ENCODE measurements around the gene PEX14.

PEX14 gene

DNA sequence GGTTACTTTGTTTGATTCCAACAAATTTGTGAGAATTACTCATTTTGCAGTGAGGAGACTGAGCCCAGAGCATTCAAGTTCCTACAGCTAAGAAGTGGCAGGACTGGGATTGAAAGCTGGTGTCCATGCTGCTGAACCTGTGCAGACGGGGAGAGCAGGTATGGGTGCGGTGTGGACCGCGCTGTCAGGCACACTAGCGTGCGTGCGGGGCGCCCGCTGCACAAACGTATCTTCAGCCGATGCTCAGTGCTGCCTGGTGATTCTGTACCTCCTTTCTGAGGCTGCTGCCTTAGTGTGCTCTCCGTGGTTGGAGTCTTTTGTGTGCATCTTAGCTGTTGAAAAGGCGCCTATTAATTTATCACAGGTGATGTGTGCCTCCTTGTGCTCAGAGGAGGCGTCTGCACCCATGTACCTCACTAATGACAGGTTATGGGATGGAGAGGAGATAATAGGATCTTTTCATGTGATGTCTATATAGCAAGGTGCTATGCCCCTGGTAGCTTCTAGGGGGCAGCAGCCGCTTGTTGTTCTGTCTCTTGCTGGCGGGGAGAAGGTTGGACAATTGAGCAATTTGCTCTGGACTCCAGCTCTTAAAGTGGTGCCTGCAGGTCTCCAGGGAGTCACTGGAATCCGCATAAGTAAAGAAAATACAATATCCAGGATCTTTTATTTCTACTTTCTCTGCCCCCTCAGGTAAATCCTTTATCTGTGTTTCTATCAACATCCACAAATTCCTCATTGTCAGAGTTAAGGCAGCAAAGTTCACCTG is 32.5 kb downstream of the PEX14 start:
- H3K4me3 ChIP-seq (ENCODE audit: low read depth, low read length), result no peak overlapping the region
- DNase-seq (ENCODE audit: low read depth), result peak; percentile 95
- TF ChIP-seq, protein P1, sequence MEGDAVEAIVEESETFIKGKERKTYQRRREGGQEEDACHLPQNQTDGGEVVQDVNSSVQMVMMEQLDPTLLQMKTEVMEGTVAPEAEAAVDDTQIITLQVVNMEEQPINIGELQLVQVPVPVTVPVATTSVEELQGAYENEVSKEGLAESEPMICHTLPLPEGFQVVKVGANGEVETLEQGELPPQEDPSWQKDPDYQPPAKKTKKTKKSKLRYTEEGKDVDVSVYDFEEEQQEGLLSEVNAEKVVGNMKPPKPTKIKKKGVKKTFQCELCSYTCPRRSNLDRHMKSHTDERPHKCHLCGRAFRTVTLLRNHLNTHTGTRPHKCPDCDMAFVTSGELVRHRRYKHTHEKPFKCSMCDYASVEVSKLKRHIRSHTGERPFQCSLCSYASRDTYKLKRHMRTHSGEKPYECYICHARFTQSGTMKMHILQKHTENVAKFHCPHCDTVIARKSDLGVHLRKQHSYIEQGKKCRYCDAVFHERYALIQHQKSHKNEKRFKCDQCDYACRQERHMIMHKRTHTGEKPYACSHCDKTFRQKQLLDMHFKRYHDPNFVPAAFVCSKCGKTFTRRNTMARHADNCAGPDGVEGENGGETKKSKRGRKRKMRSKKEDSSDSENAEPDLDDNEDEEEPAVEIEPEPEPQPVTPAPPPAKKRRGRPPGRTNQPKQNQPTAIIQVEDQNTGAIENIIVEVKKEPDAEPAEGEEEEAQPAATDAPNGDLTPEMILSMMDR (conservative IDR thresholded peaks at IDR 0.05; ENCODE audit: low read depth, low read length), result peak; percentile 97

DNA sequence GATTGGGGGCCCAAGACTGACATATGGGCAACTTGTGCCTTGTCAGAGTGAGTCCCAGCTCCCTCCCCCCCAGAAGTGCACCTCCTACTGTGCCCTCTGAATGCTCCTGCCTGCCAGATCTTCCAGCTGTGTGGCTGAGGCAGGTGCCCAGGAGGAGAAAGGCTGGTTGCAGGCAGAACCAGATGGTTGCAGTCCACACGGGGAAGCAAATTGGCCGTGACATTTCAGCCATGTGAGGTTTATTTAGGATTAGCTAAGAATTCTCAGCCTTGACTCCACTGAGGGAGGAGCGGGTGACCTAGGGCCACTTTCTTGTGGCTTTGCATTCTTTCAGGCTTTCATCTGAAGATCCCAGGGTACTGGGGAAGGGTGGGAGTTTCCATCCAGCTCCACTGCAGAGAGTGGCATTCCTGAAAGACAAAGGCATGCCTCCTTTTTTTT is 33.8 kb downstream of the PEX14 start:
- peak; percentile 24 for DNase-seq (ENCODE audit: low read depth)
- TF ChIP-seq, protein P1 (conservative IDR thresholded peaks at IDR 0.05; ENCODE audit: low read depth, low read length), result no peak
- no peak overlapping the region for H3K4me3 ChIP-seq (ENCODE audit: low read depth, low read length)

DNA sequence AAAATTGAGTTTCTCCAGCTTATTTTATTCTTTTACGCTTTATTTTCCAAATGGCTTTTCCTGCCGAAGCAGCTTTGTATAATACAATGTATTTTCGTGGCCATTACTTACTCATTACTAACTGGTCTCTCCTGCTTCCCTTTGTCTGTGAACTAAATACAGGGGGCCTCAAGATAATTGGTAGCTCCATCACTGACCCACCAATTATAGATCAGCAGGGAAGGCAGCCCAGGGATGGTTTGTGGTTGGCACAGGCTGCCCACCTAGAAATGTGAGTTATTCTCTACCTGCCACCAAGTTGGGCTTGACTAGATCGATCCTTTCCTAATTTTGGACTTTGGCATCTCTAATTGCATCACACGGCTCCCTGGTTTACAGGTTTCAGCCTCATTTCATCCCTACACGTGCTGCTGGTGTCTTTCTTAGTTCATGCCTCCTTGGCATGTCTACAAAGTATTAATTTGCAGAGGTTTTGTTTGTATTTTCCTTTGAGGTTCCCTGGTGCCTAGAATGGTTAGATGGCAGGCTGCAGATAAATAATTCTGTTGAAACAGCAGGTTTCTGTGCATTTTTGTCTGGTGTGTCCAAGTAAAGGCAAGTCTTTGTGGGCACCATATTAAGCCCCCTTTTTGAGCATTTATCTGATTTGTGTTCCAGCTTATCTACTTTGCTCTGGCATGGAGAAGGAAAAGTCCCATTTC is 35.2 kb downstream of the PEX14 start:
- no peak for DNase-seq (ENCODE audit: low read depth)
- TF ChIP-seq, protein P1 (conservative IDR thresholded peaks at IDR 0.05; ENCODE audit: low read depth, low read length), result no peak
- no peak overlapping the region for H3K4me3 ChIP-seq (ENCODE audit: low read depth, low read length)

DNA sequence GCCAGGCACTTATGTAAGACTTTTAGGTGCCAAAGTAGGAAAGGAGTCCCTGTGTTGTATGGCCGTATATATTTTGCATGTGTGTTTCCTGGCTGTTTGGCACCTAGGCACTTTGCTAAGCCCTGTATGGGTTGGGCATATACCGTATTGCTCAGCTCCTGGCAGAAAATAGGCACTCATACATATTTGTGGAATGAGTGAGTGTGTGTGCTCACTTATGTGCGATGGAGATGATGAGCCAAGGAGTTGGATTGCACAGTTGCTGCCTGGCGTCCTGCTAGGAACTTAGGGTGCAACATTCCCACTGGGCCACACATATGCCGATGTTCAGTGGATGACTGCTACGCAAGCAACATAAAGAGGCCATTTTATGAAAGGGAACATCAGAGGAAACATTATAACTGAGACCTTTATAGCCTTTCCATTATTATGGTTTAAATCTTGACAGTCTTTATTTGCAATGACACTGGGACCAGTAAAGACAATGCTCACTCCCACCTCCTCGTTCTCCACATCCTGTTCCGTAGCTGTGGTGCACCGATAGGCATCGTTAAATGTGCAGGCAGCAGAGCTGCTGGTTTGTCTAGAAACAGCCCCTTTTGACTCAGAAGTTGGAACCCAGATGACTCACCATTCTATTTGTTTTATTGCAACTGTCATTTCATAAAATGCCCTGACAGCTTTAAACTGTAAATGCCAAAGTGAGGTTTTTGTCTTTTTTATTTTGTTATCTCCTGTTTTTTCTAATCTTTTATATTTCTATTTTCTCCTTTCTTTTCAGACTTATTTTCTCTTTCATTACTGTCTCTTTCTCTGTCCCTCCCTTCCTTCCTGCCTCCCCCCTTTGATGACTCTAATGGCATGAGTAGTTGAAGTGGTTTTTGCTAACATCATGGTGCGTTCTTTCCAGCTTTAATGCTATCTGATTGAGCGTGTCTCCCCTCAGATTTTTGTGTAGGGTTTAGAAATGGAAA is 36.1 kb downstream of the PEX14 start:
- H3K4me3 ChIP-seq (ENCODE audit: low read depth, low read length), result no peak overlapping the region
- TF ChIP-seq, protein P1 (conservative IDR thresholded peaks at IDR 0.05; ENCODE audit: low read depth, low read length), result no peak
- peak; percentile 79 for DNase-seq (ENCODE audit: low read depth)

DNA sequence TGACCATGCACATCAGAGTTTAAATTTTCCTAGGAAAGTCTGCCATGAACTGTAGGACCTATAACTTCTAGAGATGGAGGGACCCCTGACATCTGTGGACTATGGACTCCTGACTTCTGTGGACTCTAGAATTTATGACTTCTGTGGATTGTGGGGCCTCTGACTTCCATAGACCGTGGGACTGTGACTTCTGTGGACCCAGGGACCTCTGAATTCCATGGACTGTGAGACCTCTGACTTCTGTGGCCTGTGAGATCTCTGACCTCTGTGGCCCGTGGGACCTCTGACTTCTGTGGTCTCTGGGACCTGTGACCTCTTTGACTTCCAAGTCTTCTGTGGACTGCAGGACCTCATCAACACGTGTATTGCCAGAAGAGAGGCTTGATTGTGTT is 36.7 kb downstream of the PEX14 start:
- TF ChIP-seq, protein P1 (conservative IDR thresholded peaks at IDR 0.05; ENCODE audit: low read depth, low read length), result no peak
- H3K4me3 ChIP-seq (ENCODE audit: low read depth, low read length), result no peak overlapping the region
- DNase-seq (ENCODE audit: low read depth), result no peak

DNA sequence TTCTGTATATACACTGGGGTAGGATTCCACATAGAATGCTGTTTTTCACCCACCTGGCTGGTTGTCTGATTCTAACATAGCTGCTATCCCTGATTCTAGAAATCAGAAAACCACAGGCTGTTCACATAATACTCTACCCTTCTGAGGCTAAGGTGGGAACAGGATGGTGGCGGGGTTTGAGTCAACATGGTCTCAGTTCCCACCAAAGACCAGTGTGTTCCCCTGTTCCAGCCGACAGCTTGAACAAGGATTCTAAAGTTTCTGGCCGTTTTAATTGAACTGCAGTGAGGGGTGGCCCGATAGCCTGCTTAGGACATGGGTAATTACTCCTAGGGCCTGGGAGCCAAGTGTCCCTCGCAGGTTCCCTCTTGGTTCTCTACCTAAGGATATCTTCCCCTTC is 38.4 kb downstream of the PEX14 start:
- no peak overlapping the region for H3K4me3 ChIP-seq (ENCODE audit: low read depth, low read length)
- TF ChIP-seq, protein P1 (conservative IDR thresholded peaks at IDR 0.05; ENCODE audit: low read depth, low read length), result no peak
- no peak for DNase-seq (ENCODE audit: low read depth)

Measured in choroid plexus epithelial cell (primary cell).